SU-DHL-6 (cell line): Measurements from ENCODE around the gene MATCAP1.

Experiments
- EZH2phosphoT487 ChIP-seq: fragments of 200-600 bp; sonication (generic), shearing (Covaris generic); conservative IDR thresholded peaks from 2 replicates; pipeline ENCODE4 v1.6.1; 2018; ENCODE audit warnings: mild to moderate bottlenecking, antibody characterized with exemption, low read length, moderate library complexity, mixed read lengths
- TF ChIP-seq, protein P1 (sequence below): fragments of 200-600 bp; sonication (generic); IDR thresholded peaks from one replicate; pipeline ENCODE4 v1.5.1; 2017; ENCODE audit warnings: antibody characterized with exemption, mild to moderate bottlenecking, low read length, moderate library complexity; ENCODE audit not compliant: insufficient read depth, poor library complexity, severe bottlenecking

DNA sequence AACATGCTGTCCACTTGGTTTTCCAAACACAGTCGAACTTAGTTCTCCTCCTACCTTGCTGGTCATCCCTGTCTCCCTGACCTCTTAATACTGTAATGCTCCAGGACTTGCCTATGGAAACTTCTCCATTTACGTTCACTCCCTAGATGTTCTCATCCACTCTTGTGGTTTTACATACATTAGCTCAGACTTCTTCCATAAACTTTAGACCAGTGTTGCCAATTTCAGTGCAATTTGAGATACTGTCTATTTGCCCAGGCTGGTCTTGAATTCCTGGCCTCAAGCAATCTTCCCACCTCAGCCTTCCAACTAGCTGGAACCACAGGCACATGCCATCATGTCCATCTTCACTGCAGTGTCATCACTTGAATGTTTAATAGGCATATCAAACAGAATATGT is 1.5 kb downstream of the MATCAP1 start:
- TF ChIP-seq, protein P1, sequence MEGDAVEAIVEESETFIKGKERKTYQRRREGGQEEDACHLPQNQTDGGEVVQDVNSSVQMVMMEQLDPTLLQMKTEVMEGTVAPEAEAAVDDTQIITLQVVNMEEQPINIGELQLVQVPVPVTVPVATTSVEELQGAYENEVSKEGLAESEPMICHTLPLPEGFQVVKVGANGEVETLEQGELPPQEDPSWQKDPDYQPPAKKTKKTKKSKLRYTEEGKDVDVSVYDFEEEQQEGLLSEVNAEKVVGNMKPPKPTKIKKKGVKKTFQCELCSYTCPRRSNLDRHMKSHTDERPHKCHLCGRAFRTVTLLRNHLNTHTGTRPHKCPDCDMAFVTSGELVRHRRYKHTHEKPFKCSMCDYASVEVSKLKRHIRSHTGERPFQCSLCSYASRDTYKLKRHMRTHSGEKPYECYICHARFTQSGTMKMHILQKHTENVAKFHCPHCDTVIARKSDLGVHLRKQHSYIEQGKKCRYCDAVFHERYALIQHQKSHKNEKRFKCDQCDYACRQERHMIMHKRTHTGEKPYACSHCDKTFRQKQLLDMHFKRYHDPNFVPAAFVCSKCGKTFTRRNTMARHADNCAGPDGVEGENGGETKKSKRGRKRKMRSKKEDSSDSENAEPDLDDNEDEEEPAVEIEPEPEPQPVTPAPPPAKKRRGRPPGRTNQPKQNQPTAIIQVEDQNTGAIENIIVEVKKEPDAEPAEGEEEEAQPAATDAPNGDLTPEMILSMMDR: no peak
- TF ChIP-seq EZH2phosphoT487: no peak
